H1 (cell line): ENCODE measurements around the gene TELO2. TPM values are rescaled to one million over a fixed set of nuclear protein-coding genes. Genes with fewer than 3 reads are reported as not detected.

ENCODE experiments used
- CTCF ChIA-PET: fragments of 300-600 bp; sonication (Branson Sonifier 250); formaldehyde crosslinking; loops from one replicate; lab custom pipeline; 2021; ENCODE audit not compliant: partially characterized antibody; lab: Charles Lee
- POLR2A ChIA-PET: fragments of 300-600 bp; sonication (Branson Sonifier 250); formaldehyde crosslinking; loops from one replicate; lab custom pipeline; 2021; ENCODE audit warnings: inconsistent platforms; ENCODE audit not compliant: partially characterized antibody; lab: Charles Lee
- DNase-seq, 2 experiments: peaks; one replicate each; pipeline versions ENCODE4 v3.0.0 to v3.0.0-alpha.2; 2010 to 2022; ENCODE audit warnings: low spot score in 2 of 2, low read depth in 1 of 2, mixed read lengths in 1 of 2
- FAIRE-seq: peaks from 2 replicates; lab custom pipeline; 2011; peaks lifted over from hg19 to GRCh38; lab: Jason Lieb, UNC
- H2AFZ ChIP-seq: 2 replicates; pipeline ENCODE4 v1.8.1; 2012; ENCODE audit warnings: low read length, inconsistent platforms
- H2AK5ac ChIP-seq: 2 replicates; pipeline ENCODE4 v1.6.1; 2013; ENCODE audit warnings: low read depth, low read length
- H2BK120ac ChIP-seq: replicated peaks from 2 replicates; pipeline ENCODE3; 2013; ENCODE audit warnings: low read depth, low read length, inconsistent platforms
- H2BK12ac ChIP-seq: 2 replicates; pipeline ENCODE4 v1.6.1; 2013; ENCODE audit warnings: low read depth, low read length
- H2BK15ac ChIP-seq: 2 replicates; pipeline ENCODE4 v1.6.1; 2013; ENCODE audit warnings: low read length
- H2BK20ac ChIP-seq: 2 replicates; pipeline ENCODE4 v1.6.1; 2013; ENCODE audit warnings: low read length
- H2BK5ac ChIP-seq: 2 replicates; pipeline ENCODE4 v1.6.1; 2013; ENCODE audit warnings: low read depth, low read length
- H3K14ac ChIP-seq: 2 replicates; pipeline ENCODE4 v1.6.1; 2013; ENCODE audit warnings: inconsistent platforms; ENCODE audit not compliant: insufficient read length
- H3K18ac ChIP-seq: 2 replicates; pipeline ENCODE4 v1.6.1; 2013; ENCODE audit warnings: low read length; ENCODE audit errors: extremely low read depth
- H3K23ac ChIP-seq: 2 replicates; pipeline ENCODE4 v1.6.1; 2013; ENCODE audit warnings: inconsistent platforms; ENCODE audit not compliant: insufficient read length
- H3K23me2 ChIP-seq: 2 replicates; pipeline ENCODE4 v1.6.1; 2013; ENCODE audit warnings: low read depth, low read length
- H3K27ac ChIP-seq: 2 replicates; pipeline ENCODE4 v1.6.1; 2011; ENCODE audit warnings: low read depth, low read length, inconsistent platforms
- H3K27me3 ChIP-seq, 4 experiments: replicated peaks in 1 of 4; 1 replicate in 1 of 4; 2 replicates in 3 of 4; pipeline versions ENCODE4 v1.6.1 to v1.8.1; 2011 to 2013; ENCODE audit warnings: low read length in 3 of 4, mild to moderate bottlenecking in 3 of 4, inconsistent platforms in 2 of 4, mixed read lengths in 2 of 4, moderate library complexity in 1 of 4; ENCODE audit not compliant: control insufficient read depth in 3 of 4, insufficient read depth in 3 of 4; ENCODE audit errors: extremely low read depth in 1 of 4
- H3K36me3 ChIP-seq, 4 experiments: 2 replicates each; pipeline versions ENCODE4 v1.6.1 to v1.8.1; 2011 to 2013; ENCODE audit warnings: mild to moderate bottlenecking in 4 of 4, low read length in 3 of 4, moderate library complexity in 2 of 4, control low read depth in 1 of 4, inconsistent platforms in 1 of 4; ENCODE audit not compliant: insufficient read depth in 4 of 4, control insufficient read depth in 2 of 4
- H3K4ac ChIP-seq: replicated peaks from 2 replicates; pipeline ENCODE3; 2013; ENCODE audit warnings: low read length, low read depth, mixed read lengths, inconsistent platforms; ENCODE audit not compliant: insufficient read length
- H3K4me1 ChIP-seq, 4 experiments: replicated peaks in 1 of 4; 1 replicate in 1 of 4; 2 replicates in 3 of 4; pipeline versions ENCODE4 v1.6.1 to v1.8.1; 2011 to 2013; ENCODE audit warnings: low read length in 3 of 4, inconsistent platforms in 2 of 4, mixed read lengths in 1 of 4; ENCODE audit not compliant: insufficient read depth in 4 of 4, control insufficient read depth in 3 of 4
- H3K4me2 ChIP-seq, 2 experiments: 2 replicates each; pipeline versions ENCODE4 v1.6.1 to v1.8.1; 2011 to 2013; ENCODE audit warnings: low read depth in 2 of 2, low read length in 2 of 2, control low read depth in 1 of 2, inconsistent platforms in 1 of 2, mild to moderate bottlenecking in 1 of 2; ENCODE audit not compliant: insufficient read depth in 1 of 2
- H3K4me3 ChIP-seq, 4 experiments: fragments of 200-600, 300-600 bp in 1 of 4; sonication (generic), shearing (Covaris generic), sonication (Bioruptor Twin) in 1 of 4; 2 replicates each; pipeline versions ENCODE4 v1.5.1 to v1.8.1; 2011 to 2016; ENCODE audit warnings: low read length in 4 of 4, low read depth in 3 of 4, control low read depth in 2 of 4, inconsistent platforms in 2 of 4, mild to moderate bottlenecking in 2 of 4, mixed read lengths in 1 of 4, moderate library complexity in 1 of 4; ENCODE audit not compliant: insufficient read depth in 2 of 4; ENCODE audit errors: extremely low read depth in 1 of 4
- H3K56ac ChIP-seq: replicated peaks from 2 replicates; pipeline ENCODE3; 2013; ENCODE audit warnings: low read depth, mild to moderate bottlenecking, mixed read lengths, low read length, inconsistent platforms; ENCODE audit not compliant: insufficient read length
- H3K79me1 ChIP-seq: 2 replicates; pipeline ENCODE4 v1.6.1; 2013; ENCODE audit warnings: low read depth, low read length, control low read depth
- H3K79me2 ChIP-seq, 2 experiments: 2 replicates each; pipeline versions ENCODE4 v1.6.1 to v1.8.1; 2012 to 2013; ENCODE audit warnings: low read length in 2 of 2, mild to moderate bottlenecking in 2 of 2, inconsistent platforms in 1 of 2; ENCODE audit not compliant: insufficient read depth in 2 of 2, control insufficient read depth in 1 of 2
- H3K9ac ChIP-seq, 4 experiments: replicated peaks in 1 of 4; 1 replicate in 1 of 4; 2 replicates in 3 of 4; pipeline versions ENCODE4 v1.6.1 to v1.8.1; 2011 to 2013; ENCODE audit warnings: low read depth in 3 of 4, low read length in 3 of 4, control low read depth in 2 of 4, mild to moderate bottlenecking in 2 of 4, moderate library complexity in 2 of 4, inconsistent platforms in 1 of 4; ENCODE audit errors: extremely low read depth in 1 of 4
- H3K9me3 ChIP-seq, 2 experiments: 2 replicates each; pipeline versions ENCODE4 v1.6.1 to v1.8.1; 2012 to 2013; ENCODE audit warnings: mild to moderate bottlenecking in 2 of 2, moderate library complexity in 2 of 2, control low read depth in 1 of 2, inconsistent platforms in 1 of 2, low read depth in 1 of 2, low read length in 1 of 2, mixed read lengths in 1 of 2; ENCODE audit not compliant: insufficient read depth in 2 of 2
- H4K20me1 ChIP-seq, 2 experiments: replicated peaks in 1 of 2; 2 replicates each; pipeline versions ENCODE3 to v1.8.1; 2011 to 2013; ENCODE audit warnings: inconsistent platforms in 2 of 2, low read length in 2 of 2, mild to moderate bottlenecking in 1 of 2; ENCODE audit not compliant: insufficient read depth in 2 of 2, control insufficient read depth in 1 of 2
- H4K5ac ChIP-seq: 2 replicates; pipeline ENCODE4 v1.6.1; 2013; ENCODE audit warnings: low read length, low read depth, mixed read lengths, inconsistent platforms; ENCODE audit not compliant: insufficient read length
- H4K8ac ChIP-seq: 2 replicates; pipeline ENCODE4 v1.8.0; 2013; ENCODE audit warnings: mild to moderate bottlenecking, moderate library complexity, low read length, inconsistent platforms; ENCODE audit not compliant: insufficient read depth; ENCODE audit errors: extremely low read depth
- H4K91ac ChIP-seq: replicated peaks from 2 replicates; pipeline ENCODE3; 2013; ENCODE audit warnings: low read length, mixed read lengths, inconsistent platforms; ENCODE audit not compliant: insufficient read length
- BACH1 ChIP-seq: IDR thresholded peaks from 2 replicates; pipeline ENCODE4 v1.6.1; 2012; ENCODE audit warnings: low read length, improper control_type of control experiment
- BCL11A ChIP-seq, 2 experiments: IDR thresholded peaks; one replicate each; pipeline ENCODE4 v1.6.1; 2011; ENCODE audit warnings: low read depth in 2 of 2, low read length in 2 of 2, mild to moderate bottlenecking in 2 of 2
- CEBPB ChIP-seq: IDR thresholded peaks from 2 replicates; pipeline ENCODE4 v1.6.1; 2012; ENCODE audit warnings: low read depth, low read length
- JUND ChIP-seq: IDR thresholded peaks from 2 replicates; pipeline ENCODE4 v1.6.1; 2011; ENCODE audit warnings: mild to moderate bottlenecking, improper control_type of control experiment, low read length
- POLR2AphosphoS5 ChIP-seq: IDR thresholded peaks from 2 replicates; pipeline ENCODE4 v1.6.1; 2011; ENCODE audit warnings: low read depth, low read length
- SP4 ChIP-seq: IDR thresholded peaks from 2 replicates; pipeline ENCODE4 v1.6.1; 2012; ENCODE audit warnings: low read length, inconsistent platforms
- TAF1 ChIP-seq: IDR thresholded peaks from 2 replicates; pipeline ENCODE4 v1.6.1; 2011; ENCODE audit warnings: mild to moderate bottlenecking, low read depth, low read length
- TBP ChIP-seq: IDR thresholded peaks from 2 replicates; pipeline ENCODE4 v1.6.1; 2011; ENCODE audit warnings: low read depth, low read length, improper control_type of control experiment
- WGBS, 2 experiments: shearing (Covaris generic) in 1 of 2; methylation state at CpG; one replicate each; pipeline versions ENCODE4 v1.1.6 to v1.1.7; 2013 to 2015; ENCODE audit warnings: low lambda C conversion rate in 2 of 2, mixed read lengths in 2 of 2, inconsistent platforms in 1 of 2, low coverage in 1 of 2, missing lambda C conversion rate in 1 of 2; ENCODE audit not compliant: insufficient replicate concordance in 2 of 2, insufficient coverage in 1 of 2, insufficient read length in 1 of 2; ENCODE audit errors: extremely low coverage in 1 of 2, missing lambda C conversion rate in 1 of 2; 5-methylcytosine and 5-hydroxymethylcytosine counted together
- polyA plus RNA-seq, 7 experiments: library from polyadenylated mRNA; depleted of rRNA in 3 of 7; stranded (reverse) in 5 of 7; unstranded in 2 of 7; fragments of >200 nt in 5 of 7; fragments of 200-250 nt in 2 of 7; gene quantifications; 1 replicate in 5 of 7; 2 replicates in 1 of 7; 4 replicates in 1 of 7; pipeline versions ENCODE4 v1.2.1 to v1.2.3, GENCODE V29; 2011 to 2013; ENCODE audit warnings: missing spikeins in 2 of 7, mixed read lengths in 2 of 7
- total RNA-seq: library from RNA; stranded (reverse); fragmentation: NEBNext Ultra II Directional; extraction: Animal tissue kit (Norgen Biotek cat#: 25700); gene quantifications from 2 replicates; pipeline ENCODE4 v1.2.1, GENCODE V29; 2021
- TF ChIP-seq, protein P1 (sequence below): IDR thresholded peaks from 2 replicates; pipeline ENCODE4 v1.6.1; 2011; ENCODE audit warnings: low read length, improper control_type of control experiment
- TF ChIP-seq, protein P2 (sequence below): IDR thresholded peaks from 2 replicates; pipeline ENCODE4 v1.6.1; 2011; ENCODE audit warnings: low read depth, mild to moderate bottlenecking, low read length; ENCODE audit not compliant: insufficient read depth

The TELO2 gene
- total and polyA plus RNA-seq, 2 of the 8 experiments (the other 6 are each of a cell fraction or from before 2014, with no cell fraction given), result 39.3 to 64.8 TPM

DNA sequence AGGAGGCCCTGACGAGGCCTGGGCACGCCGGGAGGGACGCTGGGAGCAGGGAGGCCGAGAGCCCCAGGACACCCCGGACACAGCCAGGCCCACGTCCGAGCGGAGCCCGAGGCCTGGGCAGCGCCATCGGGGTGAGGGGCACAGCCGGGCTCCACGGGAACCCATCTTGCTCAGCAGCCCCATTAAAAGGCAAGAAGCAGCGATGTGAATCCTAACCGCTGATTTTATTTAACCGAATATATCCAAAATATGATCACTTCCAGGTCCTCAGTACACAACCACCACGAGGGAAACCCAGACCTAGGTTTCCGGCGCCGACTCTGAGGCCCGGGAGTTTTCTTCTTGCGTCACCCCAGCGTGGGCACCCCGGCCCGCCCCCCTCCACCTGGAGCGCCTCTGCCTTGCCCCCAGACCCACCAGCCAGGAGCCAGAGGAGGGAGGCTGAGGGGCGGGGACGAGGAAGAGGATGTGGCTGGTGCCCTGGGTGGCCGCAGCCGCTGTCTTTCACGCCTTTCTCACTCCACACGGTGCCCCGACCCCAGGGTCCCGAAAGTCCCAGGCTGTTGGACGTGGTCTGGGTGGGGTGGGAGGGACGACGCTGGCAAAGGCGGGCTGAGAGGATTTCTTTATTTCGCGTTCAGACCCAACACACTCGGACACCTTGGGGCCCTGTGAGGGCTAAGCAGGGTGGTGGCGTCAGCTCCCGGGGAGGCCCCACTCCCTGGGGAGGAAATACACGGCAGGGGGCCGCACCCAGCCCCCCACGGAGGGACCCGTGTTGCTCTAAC lies 48.2 kb upstream of the TELO2 start:
- no peak overlapping the region for H2AFZ ChIP-seq
- peaks cover 0 to 7% of the 10 kb centered on the region in 2 experiments for H4K20me1 ChIP-seq
- WGBS, 2 experiments, result 88% methylated on average over 34 of the region's 48 CpGs; no CpG with 5 or more reads in 1 of the 2 experiments
- DNase-seq (no peak), FAIRE-seq (no peak)
- H3K9me3 ChIP-seq, result no peaks in the 10 kb centered on the region
- H3K4me3 ChIP-seq, result no peak overlapping the region
- no peak overlapping the region for H2BK12ac ChIP-seq
- H4K91ac ChIP-seq, result no peak overlapping the region
- no peak overlapping the region for H2AK5ac ChIP-seq
- no peaks in the 10 kb centered on the region for H3K27me3 ChIP-seq
- no peak overlapping the region for H3K56ac ChIP-seq
- no peaks in the 10 kb centered on the region for H3K23me2 ChIP-seq
- no peak overlapping the region for H2BK15ac ChIP-seq
- H2BK20ac ChIP-seq, result no peak overlapping the region
- no peak overlapping the region for H3K23ac ChIP-seq
- H2BK120ac ChIP-seq, result no peak overlapping the region
- H3K4ac ChIP-seq, result no peak overlapping the region
- H2BK5ac ChIP-seq, result no peak overlapping the region
- no peak overlapping the region for H3K14ac ChIP-seq
- no peak overlapping the region for H3K9ac ChIP-seq
- no peak overlapping the region for H4K5ac ChIP-seq
- no peaks in the 10 kb centered on the region for H3K79me2 ChIP-seq
- no peaks in the 10 kb centered on the region for H3K79me1 ChIP-seq
- no peak overlapping the region for H3K18ac ChIP-seq
- H3K4me1 ChIP-seq, result no peaks in the 10 kb centered on the region
- POLR2A ChIA-PET, result interaction anchor here (1.2 to 2.0 kb wide), 6 partner anchors 8 to 69 kb away, joined by 3 to 6 read pairs (median 4); partner anchors contain the start of genes PERCC1 and TELO2
- no peak overlapping the region for H3K27ac ChIP-seq
- CTCF ChIA-PET, result interaction anchor here (1.4 to 3.9 kb wide), 5 partner anchors 11 to 80 kb away, joined by 3 to 20 read pairs (median 5); no protein-coding TSS in a partner anchor
- H3K4me2 ChIP-seq, result no peak overlapping the region
- peak overlapping the region; percentile 92; the same call in 1 of the 2 replicates for H4K8ac ChIP-seq
- H3K36me3 ChIP-seq, result peaks cover 0 to 21% (median 3%) of the 10 kb centered on the region in 4 experiments; a peak in 3 of 8 replicates
- no peak for TF ChIP-seq CEBPB
- TF ChIP-seq TAF1, result no peak
- no peak for TF ChIP-seq SP4
- TF ChIP-seq, protein P1, sequence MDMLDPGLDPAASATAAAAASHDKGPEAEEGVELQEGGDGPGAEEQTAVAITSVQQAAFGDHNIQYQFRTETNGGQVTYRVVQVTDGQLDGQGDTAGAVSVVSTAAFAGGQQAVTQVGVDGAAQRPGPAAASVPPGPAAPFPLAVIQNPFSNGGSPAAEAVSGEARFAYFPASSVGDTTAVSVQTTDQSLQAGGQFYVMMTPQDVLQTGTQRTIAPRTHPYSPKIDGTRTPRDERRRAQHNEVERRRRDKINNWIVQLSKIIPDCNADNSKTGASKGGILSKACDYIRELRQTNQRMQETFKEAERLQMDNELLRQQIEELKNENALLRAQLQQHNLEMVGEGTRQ, result no peak
- TF ChIP-seq TBP, result no peak
- no peak for TF ChIP-seq BACH1
- TF ChIP-seq, protein P2, sequence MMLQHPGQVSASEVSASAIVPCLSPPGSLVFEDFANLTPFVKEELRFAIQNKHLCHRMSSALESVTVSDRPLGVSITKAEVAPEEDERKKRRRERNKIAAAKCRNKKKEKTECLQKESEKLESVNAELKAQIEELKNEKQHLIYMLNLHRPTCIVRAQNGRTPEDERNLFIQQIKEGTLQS, result no peak
- no peak for TF ChIP-seq BCL11A (IDR thresholded peaks at IDR 0.05; ENCODE audit: low read depth in 2 of 2, low read length in 2 of 2)
- no peak for TF ChIP-seq JUND
- no peak for TF ChIP-seq POLR2AphosphoS5
